ENCODE results near the gene YEATS4.
"Not testable (repeated sequence)": the region's sequence is repeated elsewhere in the genome, so short reads cannot be mapped to it uniquely, and the experiment has no call there.

The YEATS4 gene

DNA sequence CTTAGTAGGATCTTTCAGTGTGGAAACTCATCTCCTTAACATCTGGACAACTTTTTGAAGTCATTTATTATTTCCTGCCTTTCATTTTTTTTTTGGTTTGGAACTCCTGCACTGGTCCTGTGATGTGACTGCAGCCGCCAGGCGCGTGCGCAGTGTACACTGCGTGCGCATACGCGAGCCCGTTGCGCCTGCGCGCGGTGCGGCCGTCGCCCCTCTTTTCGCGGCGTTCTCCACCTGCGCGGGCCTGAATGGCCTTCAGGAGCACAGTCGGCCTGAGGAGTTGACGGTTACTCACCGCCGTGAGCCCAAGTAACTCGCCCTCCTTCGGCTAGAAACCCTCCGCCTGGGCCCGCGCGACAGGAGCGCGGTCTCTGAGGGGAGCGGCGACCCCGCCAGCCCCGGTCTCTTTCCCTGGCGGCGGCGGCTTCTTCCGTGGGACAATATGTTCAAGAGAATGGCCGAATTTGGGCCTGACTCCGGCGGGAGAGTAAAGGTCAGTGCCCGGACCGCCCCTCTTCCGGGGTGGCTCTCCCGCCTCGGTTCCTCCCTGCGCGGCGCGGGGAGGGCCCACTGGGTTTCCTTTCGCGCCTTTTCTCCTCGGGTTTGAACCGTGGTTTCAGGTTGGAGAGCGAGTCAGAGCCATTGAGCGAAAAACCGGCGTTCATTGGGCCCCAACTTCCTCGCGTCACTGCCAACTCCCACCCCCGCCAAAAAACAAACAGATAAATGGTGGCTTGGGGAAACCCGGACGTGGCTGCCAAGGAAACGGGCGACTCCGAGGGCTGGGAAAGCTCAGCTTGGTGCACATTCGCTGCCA lies at the start of gene YEATS4:
TSS of gene YEATS4 (plus strand) at position 213 of the 817 bp plus-strand sequence. CDS start at position 443, 230 bp downstream.
- DNase-seq (ENCODE audit: low spot score), result peak; percentile 98

DNA sequence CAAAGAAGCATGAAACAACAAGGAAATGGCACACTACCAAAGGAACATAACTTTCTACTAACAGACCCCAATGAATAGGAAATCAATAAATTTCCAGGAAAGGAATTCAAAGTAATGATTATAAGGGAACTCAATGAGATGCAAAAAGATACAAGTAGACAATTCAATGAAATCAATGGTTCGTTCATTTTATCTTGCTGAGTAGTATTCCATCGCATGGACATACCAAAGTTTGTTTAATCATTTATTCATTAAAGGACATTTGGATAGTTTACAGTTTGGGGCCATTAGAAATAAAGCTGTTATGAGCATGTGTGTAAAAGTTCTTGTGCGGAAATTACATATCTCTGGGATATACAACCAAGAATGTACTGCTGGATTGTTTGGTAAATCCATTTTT lies 46.3 kb upstream of the YEATS4 start:
- DNase-seq (ENCODE audit: low spot score), result no peak

DNA sequence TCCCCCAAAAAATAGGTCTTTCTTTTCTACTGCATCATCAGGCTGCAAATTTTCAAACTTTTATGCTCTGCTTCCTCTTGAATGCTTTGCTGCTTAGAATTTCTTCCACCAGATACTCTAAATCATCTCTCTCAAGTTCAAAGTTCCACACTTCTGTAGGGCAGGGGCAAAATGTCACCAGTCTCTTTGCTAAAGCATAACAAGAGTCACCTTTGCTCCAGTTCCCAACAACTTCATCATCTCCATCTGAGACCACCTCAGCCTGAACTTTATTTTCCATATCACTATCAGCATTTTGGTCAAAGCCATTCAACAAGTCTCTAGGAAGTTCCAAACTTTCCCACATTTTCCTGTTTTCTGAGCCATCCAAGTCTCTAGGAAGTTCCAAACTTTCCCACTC lies 42.8 kb upstream of the YEATS4 start:
- DNase-seq (ENCODE audit: low spot score), result not testable (repeated sequence)

DNA sequence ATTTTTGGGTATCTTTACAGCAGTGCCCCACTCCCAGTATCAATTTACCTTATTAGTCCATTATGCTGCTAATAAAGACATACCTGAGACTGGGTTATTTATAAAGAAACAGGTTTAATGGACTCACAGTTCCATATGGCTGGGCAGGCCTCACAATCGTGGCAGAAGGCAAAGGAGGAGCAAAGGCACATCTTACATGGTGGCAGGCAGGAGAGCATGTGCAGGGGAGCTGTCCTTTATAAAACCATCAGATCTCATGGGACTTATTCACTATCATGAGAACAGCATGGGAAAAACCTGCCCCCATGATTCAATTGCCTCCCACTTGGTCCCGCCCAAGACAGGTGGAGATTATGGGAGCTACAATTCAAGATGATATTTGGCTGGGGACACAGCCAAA lies 42.3 kb upstream of the YEATS4 start:
- DNase-seq (ENCODE audit: low spot score), result not testable (repeated sequence)

DNA sequence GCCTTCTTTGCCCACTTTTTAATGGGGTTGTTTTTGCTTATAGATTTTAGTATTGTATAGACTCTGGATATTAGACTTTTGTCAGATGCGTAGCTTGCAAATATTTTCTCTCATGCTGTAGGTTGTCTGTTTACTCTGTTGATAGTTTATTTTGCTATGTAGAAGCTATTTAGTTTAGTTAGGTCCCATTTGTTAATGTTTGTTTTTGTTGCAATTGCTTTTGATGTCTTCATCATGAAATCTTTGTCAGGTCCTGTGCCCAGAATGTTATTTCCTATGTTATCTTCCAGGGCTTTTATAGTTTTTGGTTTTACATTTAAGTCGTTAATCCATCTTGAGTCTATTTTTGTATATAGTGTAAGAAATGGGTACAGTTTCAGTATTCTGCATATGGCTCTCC lies 41.3 kb upstream of the YEATS4 start:
- DNase-seq (ENCODE audit: low spot score), result no peak

DNA sequence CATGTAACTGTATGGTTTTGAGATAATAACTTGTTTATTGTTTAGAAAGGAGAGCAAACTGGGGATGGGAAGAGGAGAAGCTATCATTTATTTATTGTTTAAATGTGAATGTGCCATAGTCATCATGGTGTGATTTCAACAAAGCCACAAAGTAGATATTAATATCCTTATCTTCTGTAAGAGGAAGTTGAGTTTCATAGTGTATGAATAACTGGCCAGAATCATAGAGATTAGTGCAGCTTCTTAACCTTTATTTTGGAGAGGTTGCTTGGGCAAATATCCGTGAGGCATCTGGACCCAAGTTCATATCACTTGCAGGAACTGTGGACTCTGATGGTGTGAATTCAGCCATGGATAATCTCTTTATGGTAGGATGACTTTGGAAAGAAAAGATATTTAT lies 38.2 kb upstream of the YEATS4 start:
- no peak for DNase-seq (ENCODE audit: low spot score)

DNA sequence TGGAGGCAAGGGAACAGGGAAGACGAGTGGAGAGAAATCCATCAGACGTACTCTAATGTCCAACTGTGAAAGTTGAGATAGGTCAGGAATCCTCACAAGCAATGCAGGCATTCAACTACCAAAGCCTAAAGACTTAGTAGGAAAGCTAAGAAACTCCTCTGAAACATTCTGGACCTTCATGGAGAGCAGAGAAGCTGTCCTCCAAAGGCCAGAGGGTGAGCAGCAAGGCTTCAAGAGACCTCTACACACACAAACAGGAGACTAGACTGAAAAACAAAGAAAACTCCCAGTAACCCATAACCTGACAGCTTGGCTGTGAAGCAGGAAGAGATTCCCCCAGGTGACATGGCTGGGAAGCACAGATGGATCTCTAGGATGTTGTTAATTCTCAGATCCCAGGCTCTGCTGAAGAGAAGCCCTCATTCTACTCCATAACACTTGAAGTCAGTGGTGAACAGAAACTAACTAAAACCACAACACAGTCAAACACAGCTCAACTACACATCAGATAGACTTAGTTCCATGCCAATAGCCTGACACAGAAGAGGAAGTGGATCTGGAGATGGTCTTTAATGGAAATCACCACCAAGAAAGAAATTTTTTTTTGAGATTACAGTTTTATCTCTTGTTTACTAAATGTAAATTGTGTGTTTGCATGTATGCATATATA lies 34.6 kb upstream of the YEATS4 start:
- DNase-seq (ENCODE audit: low spot score), result no peak

DNA sequence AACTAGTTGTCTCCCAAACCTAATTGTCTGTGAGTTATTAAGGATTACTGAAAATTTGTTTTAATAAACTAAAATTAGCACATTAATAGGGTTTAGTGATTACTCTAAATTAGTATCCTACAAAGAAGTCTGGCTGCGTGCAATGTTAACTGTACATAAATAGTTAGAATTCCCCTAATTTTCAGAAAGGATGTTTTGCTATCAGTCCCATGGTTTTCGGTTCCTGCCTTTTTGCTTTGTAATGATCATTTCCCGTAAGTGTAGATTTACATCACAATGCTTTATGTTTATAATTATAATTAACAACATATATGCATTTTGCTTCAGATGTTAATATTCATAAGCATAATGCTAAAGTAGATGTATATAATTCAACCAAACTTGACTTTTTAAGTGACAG lies 31.1 kb upstream of the YEATS4 start:
- DNase-seq (ENCODE audit: low spot score), result no peak

DNA sequence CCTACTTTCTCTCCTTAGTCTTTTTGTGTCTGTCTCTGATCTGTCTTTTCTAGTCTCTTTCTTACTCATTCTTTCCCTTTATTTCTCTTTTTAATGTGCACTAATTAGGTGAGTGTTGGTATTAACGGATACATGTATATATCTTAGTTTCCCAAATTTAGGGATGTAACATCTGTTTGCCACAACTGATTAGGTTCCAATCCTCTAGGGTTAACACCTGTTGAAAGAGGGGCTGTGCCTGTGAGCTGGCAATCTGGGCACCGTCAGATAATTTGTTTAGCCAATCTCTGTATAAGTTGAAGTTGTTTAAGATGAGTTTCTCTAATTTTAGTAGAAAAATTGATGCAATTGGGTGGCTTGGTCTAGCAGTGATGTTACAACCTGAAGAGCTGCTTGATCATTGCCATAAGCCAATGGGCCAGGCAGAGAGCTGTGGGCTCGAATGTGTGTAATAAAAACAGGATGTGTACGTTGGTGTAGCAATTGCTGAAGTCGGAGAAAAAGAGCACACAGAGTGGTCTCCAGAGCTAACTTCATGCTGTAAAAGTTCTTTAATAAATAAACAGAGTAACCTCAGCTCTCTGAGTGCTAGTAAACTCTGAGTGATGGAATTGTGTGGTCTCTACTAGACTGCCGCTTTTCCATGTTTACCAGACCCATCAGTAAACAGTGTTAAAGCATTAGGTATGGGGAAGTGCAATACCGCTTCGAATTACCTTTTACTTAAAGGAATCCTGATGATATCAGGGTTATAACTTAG lies 29.7 kb upstream of the YEATS4 start:
- DNase-seq (ENCODE audit: low spot score), result no peak

DNA sequence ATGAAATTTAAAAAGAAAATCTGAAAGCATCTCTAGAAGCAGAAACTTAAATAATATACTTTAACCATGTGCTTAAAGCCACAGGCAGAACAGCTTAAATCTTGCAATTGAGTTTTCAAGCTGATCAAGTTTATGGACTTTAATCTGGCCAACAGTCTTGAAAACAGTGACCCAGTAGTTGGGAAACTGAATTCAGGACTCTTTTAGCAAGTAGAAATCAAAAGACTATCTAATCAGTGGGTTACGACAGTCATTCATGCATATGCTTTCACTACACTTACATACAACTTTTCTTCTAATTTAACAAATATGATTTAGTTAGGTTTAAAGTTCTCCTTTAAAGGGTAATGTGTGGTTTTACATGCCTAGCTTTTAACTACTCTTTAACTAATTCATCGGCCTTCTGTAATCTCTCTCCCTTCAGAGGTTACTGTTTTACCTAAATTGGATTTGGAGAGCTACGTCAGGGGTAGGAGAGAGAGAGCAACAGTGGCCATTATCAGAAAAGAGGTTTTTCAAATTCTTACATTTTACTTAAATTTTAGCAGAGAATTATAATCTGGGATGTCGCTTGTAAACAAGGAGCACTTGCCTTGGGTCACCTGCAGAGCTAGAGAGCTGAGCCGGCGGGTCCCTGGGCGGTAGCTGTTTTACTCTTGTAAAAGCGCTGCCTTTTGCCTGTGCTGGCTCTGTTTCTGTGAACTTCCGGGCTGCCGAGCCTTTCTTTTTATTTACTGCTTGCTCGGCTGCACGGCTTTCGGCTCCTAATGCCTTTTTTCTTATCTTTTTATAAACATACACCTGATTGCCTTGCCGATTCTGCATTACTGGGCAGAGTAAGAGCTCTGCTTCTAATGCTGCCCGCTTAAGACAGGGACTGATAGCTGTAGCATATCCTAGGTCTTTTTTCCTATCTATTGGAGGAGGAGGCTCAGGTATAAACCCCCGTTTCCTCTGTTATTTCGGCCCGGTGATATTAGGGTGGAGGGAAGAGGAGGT lies 28.8 kb upstream of the YEATS4 start:
- no peak for DNase-seq (ENCODE audit: low spot score)

DNA sequence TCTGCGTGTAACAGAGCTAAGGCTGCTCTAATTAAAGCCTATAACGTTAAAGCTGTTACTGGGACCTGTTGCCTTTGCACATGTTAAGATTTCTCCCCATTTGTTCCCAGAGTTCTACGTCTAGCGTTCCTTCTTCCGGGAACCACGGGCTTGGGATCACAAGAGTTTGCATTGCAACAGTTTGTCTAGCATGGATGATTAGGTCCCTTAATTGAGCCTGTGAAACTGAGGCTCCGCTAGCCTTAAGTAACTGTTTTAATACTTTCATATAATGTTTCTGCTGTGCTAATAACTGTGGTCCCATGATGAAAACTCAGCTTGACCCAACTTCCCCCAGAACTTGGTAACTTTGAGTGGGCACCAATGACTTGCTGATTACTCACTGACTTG lies 28.0 kb upstream of the YEATS4 start:
- no peak for DNase-seq (ENCODE audit: low spot score)

DNA sequence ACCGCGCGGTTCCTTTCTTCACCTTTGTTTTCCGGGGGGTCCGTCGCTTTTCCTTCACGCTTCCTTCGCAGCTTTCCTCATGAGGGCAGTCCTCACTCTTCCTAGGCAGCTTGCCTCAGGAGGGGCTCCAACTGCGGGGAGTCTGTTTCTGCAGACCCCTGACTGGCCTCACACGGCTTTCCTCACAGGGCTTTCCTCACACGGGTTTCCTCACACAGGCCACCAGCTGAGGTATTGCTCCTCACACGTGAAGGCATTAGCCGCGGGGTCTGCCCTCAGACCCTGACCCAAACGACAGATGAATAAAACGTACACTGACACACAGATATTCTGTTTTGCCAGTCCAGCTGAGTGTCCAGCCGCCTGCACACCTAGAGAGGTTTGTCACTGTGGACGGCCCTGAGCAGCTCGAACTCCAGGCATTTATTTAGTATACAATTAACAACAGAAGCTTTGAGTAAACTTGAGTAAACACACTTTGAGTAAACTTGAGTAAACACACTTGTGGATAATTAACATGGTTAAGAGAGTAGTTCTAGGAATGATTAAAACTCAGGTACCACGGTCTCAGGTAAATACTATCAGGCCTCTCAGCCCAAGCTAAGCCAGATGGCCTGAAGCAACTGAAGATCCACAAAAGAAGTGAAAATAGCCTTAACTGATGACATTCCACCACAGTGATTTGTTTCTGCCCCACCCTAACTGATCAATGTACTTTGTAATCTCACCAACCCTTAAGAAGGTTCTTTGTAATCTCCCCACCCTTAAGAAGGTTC lies 27.4 kb upstream of the YEATS4 start:
- DNase-seq (ENCODE audit: low spot score), result no peak

DNA sequence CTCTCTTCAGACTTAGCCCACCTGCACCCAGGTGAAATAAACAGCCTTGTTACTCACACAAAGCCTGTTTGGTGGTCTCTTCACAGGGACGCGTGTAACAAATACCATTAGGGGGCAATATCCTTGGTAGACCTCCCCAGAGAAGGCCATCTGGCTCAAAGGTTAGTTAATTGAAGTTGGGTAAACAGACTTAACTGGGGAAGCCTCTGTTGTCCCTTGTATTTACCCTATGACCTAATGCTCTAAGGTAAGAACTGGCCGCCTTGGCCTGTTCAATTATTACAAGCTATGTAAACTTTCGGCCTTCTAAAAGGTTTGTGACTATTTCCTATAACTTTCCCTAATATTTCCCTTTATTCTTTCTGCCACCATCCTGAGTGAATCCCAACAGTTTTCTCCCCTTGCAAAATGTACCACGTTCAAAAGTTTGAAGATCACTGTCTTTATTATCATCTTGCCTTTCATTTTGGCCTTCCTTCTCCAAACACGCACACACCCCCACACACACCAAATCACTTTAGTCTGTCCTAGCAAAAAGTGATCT lies 26.7 kb upstream of the YEATS4 start:
- DNase-seq (ENCODE audit: low spot score), result no peak

DNA sequence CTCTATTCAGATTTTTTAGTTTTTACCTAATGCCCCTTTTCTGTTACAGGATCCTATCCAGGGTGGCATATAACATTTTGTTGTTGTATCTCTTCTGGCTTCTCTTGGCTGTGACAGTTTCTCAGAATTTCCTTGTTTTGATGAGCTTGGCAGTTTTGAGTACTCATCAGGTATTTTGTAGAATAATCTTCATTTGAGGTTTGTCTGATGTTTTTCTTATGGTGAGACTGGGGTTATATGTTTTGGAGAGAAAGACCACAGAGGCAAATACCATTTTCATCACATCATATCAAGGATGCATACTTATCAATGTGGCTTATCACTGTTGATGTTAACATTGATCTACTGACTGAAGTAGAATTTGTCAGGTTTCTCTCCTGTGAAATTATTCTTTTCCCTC lies 25.4 kb upstream of the YEATS4 start:
- DNase-seq (ENCODE audit: low spot score), result no peak

DNA sequence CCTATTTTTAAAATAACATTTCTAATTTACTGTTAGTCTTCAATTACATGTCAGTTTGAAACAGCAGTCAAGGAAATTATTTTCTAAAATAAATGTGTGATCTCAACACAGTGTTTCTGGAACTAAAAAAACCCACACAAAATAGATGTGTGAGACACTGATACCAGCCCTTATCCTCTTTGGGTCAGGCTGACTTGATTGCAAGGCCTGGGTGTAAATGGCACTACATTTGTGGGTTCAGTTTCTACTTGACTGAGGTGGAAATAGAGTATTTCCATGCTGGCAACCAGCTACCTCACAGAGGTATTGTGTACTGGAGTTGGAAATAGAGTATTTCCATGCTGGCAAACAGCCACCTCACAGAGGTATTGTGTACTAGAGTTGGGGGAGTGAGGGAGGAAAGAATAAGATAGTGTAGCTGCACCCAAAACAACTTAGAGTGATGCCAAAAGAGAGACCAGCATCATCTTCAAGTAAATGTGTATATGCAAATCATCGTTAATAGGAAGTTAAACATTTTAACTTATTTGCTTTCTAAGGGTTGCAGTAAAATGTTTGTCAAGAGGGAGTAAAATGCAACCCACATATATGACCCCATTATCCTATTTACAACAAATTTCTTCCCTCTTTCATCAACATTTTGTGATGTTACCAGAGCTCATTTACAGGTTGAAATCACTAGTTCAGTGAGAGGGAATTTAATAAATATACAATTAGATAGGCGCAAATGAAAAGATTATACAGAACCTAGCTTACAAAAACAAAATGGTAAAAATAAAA lies 22.0 kb upstream of the YEATS4 start:
- no peak for DNase-seq (ENCODE audit: low spot score)

DNA sequence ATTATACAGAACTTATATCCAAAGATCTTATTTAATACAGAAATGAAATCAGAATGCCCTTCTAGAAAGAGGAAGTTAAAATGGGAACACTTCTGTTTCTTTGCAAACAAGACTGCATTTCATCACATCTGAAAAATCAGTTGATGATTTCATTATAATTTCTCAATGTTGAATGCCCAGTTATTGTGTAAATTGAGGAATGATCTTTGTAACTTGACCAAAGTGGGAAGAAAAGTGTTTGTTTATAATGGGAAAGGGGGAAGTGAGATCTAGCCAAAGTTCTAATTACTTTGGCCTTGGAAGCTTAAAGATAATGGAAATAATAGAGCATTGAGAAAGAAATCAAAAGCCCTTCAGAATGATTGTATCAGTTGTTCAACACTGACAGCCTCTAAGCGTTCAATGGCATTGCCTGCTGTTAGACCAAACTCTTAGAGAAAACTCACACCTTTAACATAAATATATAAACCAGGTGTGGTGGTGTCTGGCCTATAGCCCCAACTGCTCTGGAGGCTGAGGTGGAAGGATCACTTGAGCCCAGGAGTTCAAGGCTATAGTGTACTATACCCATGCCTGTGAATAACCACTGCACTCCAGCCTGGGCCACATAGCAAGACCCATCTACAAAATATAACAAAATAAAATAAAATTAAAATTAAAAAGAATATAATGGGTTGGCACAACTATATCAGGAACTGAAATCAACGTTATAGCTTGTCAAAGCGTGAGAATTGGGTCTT lies 21.3 kb upstream of the YEATS4 start:
- no peak for DNase-seq (ENCODE audit: low spot score)

DNA sequence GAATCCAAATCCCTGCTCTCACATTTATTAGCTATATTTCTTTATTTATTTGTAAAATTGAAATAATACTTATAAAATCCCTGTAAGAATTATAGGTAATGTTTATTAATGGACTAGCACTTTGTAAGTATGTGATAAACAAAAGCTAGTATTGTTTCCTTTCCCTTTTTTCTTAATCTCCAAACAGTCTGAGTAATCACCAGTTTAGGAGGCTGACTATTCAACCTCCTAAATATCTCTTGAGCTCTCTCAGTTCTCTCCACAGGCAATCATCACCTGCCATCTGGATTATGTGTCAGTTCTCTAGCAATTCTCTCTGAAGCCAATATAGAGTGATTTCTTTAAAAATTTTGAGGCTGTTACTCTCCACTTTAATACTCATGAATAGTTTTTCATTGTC lies 20.6 kb upstream of the YEATS4 start:
- DNase-seq (ENCODE audit: low spot score), result no peak

DNA sequence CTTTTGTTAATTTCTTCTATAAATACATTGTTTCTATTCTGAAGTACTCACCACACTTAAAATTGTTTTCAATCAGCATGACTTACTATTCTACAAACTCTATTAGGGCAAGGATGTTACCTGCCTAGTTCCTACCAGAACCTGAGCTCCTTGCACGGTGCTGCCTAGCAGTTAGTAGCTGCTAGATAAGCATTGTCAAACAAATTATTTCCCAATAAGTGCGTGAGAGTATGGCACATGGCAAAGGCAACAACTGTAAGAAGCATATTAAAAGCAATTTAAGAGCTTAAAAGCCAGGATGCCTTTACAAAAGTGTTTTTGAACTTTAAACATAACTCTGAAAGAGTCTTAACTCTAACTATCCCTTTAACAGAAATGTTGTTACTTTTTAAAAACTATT lies 19.5 kb upstream of the YEATS4 start:
- no peak for DNase-seq (ENCODE audit: low spot score)

DNA sequence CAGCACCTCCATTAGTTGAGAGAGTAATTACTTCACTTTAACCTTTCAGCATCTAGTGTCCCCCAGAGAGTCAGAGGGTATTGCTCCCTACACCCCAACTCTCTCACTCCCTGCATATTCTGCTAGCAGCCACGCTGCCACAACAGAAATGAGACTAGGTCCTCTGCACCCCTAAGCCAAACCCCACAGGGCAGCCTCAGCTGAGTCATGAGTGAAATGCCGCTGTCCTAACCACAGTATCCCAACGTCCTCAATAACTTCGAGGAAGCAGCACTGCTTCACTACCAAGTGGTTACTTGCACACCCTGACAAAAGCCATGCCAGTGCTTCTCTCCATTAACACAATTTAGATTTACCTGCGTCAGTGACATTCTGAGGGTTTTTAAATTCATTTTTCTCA lies 18.2 kb upstream of the YEATS4 start:
- DNase-seq (ENCODE audit: low spot score), result no peak
